Psoas muscle (tissue), 8 donors: ENCODE measurements around the gene TSPAN32. TPM values are rescaled to one million over a fixed set of nuclear protein-coding genes. Genes with fewer than 3 reads are reported as not detected.
"Not testable (repeated sequence)": the region's sequence is repeated elsewhere in the genome, so short reads cannot be mapped to it uniquely, and the experiment has no call there.

Experiments used
- ATAC-seq, 4 donors: fragments of 200-7000 bp; cut with Tn5 transposase; one replicate each; pipeline ENCODE4 v1.9.1; 2020; ENCODE audit warnings: moderate library complexity in 3 of 4, mild to moderate bottlenecking in 2 of 4
- DNase-seq, 2 donors: peaks; one replicate each; pipeline ENCODE4 v3.0.0-alpha.2; 2020
- H3K27ac ChIP-seq: fragments of 200-600 bp; one replicate; pipeline ENCODE4 v1.8.0; 2022
- H3K27me3 ChIP-seq, 3 donors: fragments of 200-600 bp in 1 of 3; one replicate each; pipeline versions ENCODE4 v1.6.1 to v1.8.0; 2013 to 2022; ENCODE audit warnings: low read length in 2 of 3, mild to moderate bottlenecking in 2 of 3, moderate library complexity in 1 of 3; ENCODE audit not compliant: insufficient read depth in 3 of 3
- H3K36me3 ChIP-seq, 2 donors: fragments of 200-600 bp in 1 of 2; one replicate each; pipeline versions ENCODE4 v1.6.1 to v1.8.0; 2013 to 2022; ENCODE audit warnings: low read depth in 1 of 2, mild to moderate bottlenecking in 1 of 2, moderate library complexity in 1 of 2; ENCODE audit not compliant: insufficient read depth in 1 of 2
- H3K4me1 ChIP-seq: fragments of 200-600 bp; one replicate; pipeline ENCODE4 v1.8.0; 2022
- H3K4me3 ChIP-seq: fragments of 200-600 bp; one replicate; pipeline ENCODE4 v1.8.0; 2022; ENCODE audit warnings: mild to moderate bottlenecking
- H3K9me3 ChIP-seq: fragments of 200-600 bp; one replicate; pipeline ENCODE4 v1.8.0; 2022
- whole genome bisulfite sequencing, 3 donors: extraction: QIAGEN DNeasy Blood & Tissue Kit; methylation state at CpG; one replicate each; pipeline versions ENCODE4 v1.1.6 to v1.1.7; 2013; 5-methylcytosine and 5-hydroxymethylcytosine counted together
- intact Hi-C, 2 donors: fragments of 100-400 bp; cut with DNase I; formaldehyde crosslinking; loops; one replicate each; pipeline versions ENCODE4 v1.11.0 to v1.14.2; 2022
- polyA plus RNA-seq, 3 donors: library from polyadenylated mRNA; stranded (reverse); fragments of 200-250 nt; gene quantifications; one replicate each; pipeline ENCODE4 v1.2.3, GENCODE V29; 2013
- total RNA-seq, 4 donors: library from RNA; stranded (reverse); fragmentation: NEBNext Ultra II Directional in 2 of 4; extraction: Animal tissue kit (Norgen Biotek cat#: 25700) in 2 of 4; gene quantifications; one replicate each; pipeline versions ENCODE4 v1.2.1 to v1.2.4, GENCODE V29; 2021 to 2023
- TF ChIP-seq, protein P1 (sequence below): fragments of 200-600 bp; IDR thresholded peaks from one replicate; pipeline ENCODE4 v1.8.0; 2022; ENCODE audit warnings: antibody characterized with exemption
- donor health status: healthy with polysubstance abuse.
- donor health status: DM: no; HTN: no; CAD: no; lungs with moderate emphysema.
- donor health status: Bipolar disorder and iron deficiency.
- donor health status: healthy.
- donor health status: DM: yes; HTN: yes; CAD: no.
- donor health status: DM: no; HTN: no; CAD: no.
- donor health status: DM: no; HTN: no; CAD: no.
- donor health status: DM: yes; HTN: yes; CAD: no.

Gene TSPAN32
- total and polyA plus RNA-seq, 7 donors: 0.04 to 0.56 (median 0.21) TPM; not detected in 1

DNA sequence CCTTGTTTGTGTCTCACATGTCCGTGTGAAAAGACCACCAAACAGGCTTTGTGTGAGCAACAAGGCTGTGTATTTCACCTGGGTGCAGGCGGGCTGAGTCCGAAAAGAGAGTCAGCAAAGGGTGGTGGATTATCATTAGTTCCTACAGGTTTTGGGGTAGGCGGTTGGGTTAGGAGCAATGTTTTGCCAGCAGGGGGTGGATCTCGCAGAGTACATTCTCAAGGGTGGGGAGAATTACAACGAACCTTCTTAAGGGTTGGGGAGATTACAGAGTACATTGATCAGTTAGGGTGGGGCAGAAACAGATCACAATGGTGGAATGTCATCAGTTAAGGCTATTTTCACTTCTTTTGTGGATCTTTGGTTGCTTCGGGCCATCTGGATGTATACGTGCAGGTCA, 36.9 kb downstream of the TSPAN32 start:
- not testable (repeated sequence) for H3K36me3 ChIP-seq, H3K9me3 ChIP-seq, H3K4me3 ChIP-seq, DNase-seq, H3K27ac ChIP-seq, H3K4me1 ChIP-seq, H3K27me3 ChIP-seq, ATAC-seq
- intact Hi-C loops: loop anchor here in 1 of 2 donors (2.0 kb wide), 1 partner anchor 30 kb away; no protein-coding TSS in a partner anchor
- 75 to 83% (median 80%) methylated on average over 8 of the region's 8 CpGs for WGBS, 3 donors

DNA sequence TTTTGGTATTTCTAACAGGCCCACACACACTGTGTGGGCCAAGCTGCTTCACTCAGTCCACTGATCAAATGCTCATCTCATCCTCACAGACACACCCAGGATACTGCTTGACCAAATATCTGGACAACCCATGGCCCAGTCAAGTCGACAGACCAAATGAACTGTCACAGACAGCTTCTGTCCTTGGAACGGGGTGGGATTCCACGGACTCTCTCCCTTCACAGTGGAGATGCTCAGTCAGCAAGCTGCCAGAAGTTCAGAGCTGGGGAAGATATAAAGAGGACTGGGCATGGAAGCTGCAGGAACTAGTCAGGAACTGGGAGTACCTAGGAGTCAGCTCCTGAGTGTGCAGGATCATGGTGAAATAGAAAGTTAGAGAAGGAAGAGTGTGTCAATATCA, 40.7 kb downstream of the TSPAN32 start:
- Histone ChIP-seq H3K9me3 (no peaks in the 10 kb centered on the region), H3K36me3 (no peaks in the 10 kb centered on the region), H3K4me3 (no peak overlapping the region), H3K4me1 (no peaks in the 10 kb centered on the region), H3K27ac (no peak overlapping the region), H3K27me3 (no peaks in the 10 kb centered on the region)
- WGBS, 3 donors: 89 to 91% (median 90%) methylated on average over 3 of the region's 3 CpGs
- TF ChIP-seq, protein P1, sequence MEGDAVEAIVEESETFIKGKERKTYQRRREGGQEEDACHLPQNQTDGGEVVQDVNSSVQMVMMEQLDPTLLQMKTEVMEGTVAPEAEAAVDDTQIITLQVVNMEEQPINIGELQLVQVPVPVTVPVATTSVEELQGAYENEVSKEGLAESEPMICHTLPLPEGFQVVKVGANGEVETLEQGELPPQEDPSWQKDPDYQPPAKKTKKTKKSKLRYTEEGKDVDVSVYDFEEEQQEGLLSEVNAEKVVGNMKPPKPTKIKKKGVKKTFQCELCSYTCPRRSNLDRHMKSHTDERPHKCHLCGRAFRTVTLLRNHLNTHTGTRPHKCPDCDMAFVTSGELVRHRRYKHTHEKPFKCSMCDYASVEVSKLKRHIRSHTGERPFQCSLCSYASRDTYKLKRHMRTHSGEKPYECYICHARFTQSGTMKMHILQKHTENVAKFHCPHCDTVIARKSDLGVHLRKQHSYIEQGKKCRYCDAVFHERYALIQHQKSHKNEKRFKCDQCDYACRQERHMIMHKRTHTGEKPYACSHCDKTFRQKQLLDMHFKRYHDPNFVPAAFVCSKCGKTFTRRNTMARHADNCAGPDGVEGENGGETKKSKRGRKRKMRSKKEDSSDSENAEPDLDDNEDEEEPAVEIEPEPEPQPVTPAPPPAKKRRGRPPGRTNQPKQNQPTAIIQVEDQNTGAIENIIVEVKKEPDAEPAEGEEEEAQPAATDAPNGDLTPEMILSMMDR: no peak
- ATAC-seq: no peak
- intact Hi-C loops: no loop called here
- no peak for DNase-seq

DNA sequence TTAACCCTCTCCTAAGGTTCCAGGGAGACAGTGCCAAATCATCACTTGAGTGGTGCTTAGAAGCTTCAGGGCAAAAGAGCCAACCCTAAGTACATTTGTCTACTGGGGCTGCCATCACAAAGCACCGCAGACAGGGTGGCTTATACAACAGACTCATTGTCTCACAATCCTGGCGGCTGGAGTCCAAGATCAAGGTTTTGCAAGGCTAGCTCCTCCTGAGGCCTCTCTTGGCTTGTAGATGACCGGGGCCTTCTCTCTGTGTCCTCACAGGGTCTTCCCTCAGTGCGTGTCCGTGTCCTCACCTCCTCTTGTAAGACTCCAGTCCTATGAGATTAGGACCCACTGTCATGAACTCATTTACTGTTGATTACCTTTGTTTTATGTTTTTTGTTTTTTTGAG, 41.2 kb downstream of the TSPAN32 start:
- DNase-seq (peak in 1 of 2 donors; percentile 34), ATAC-seq (no peak)
- 52 to 92% (median 78%) methylated on average over 5 of the region's 5 CpGs for WGBS, 3 donors
- no peak overlapping the region for H3K4me3 ChIP-seq
- TF ChIP-seq, protein P1: no peak
- intact Hi-C loops: no loop called here
- no peak overlapping the region for H3K27ac ChIP-seq
- H3K27me3 ChIP-seq: no peaks in the 10 kb centered on the region
- H3K36me3 ChIP-seq: no peaks in the 10 kb centered on the region
- H3K4me1 ChIP-seq: no peaks in the 10 kb centered on the region
- no peaks in the 10 kb centered on the region for H3K9me3 ChIP-seq

DNA sequence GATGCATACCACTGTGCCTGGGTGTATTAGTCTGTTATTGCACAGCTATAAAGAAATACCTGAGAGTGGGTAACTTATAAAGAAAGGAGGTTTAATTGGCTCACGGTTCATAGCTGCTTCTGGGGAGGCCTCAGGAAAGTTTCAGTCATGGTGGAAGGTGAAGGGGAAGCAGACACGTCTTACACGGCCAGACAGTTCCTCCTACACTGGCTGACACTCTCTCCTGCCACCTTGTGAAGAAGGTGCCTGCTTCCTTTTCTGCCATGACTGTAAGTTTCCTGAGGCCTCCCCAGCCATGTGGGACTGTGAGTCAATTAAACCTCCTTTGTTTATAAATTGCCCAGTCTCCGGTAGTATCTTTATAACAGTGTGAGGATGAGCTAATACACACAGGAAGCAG, 41.7 kb downstream of the TSPAN32 start:
- intact Hi-C loops: no loop called here
- no peak for ATAC-seq
- H3K36me3 ChIP-seq: no peaks in the 10 kb centered on the region
- TF ChIP-seq, protein P1: no peak
- DNase-seq: no peak
- H3K4me3 ChIP-seq: no peak overlapping the region
- H3K27ac ChIP-seq: no peak overlapping the region
- no peaks in the 10 kb centered on the region for H3K4me1 ChIP-seq
- 82 to 93% (median 87%) methylated on average over 4 of the region's 4 CpGs for WGBS, 3 donors
- no peaks in the 10 kb centered on the region for H3K27me3 ChIP-seq
- no peaks in the 10 kb centered on the region for H3K9me3 ChIP-seq

DNA sequence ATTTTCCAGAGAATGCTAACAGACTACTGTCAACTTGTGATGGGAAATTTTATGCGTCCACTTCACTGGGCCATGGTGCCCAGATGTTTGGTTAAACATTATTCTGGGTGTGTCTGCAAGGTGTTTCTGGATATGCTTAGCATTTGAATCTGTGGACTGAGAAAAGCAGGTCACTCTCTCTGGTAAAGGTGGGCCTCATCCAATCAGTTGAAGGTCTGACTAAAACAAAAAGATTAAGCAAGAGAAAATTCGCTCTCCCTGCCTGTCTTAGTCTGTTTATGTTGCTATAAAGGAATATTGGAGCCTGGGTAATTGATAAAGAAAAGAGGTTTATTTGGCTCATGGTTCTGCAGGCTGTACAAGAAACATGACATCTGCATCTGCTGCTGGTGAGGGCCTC, 43.2 kb downstream of the TSPAN32 start:
- no peak for ATAC-seq
- H3K27ac ChIP-seq: no peak overlapping the region
- intact Hi-C loops: no loop called here
- H3K4me3 ChIP-seq: no peak overlapping the region
- H3K36me3 ChIP-seq: no peaks in the 10 kb centered on the region
- 87 to 96% (median 90%) methylated on average over 2 of the region's 2 CpGs for WGBS, 3 donors
- H3K27me3 ChIP-seq: no peaks in the 10 kb centered on the region
- TF ChIP-seq, protein P1: no peak
- no peaks in the 10 kb centered on the region for H3K9me3 ChIP-seq
- H3K4me1 ChIP-seq: no peaks in the 10 kb centered on the region
- DNase-seq: no peak
